Vagina (tissue), 2 donors: Measurements from ENCODE around the gene QKI. TPM values are rescaled to one million over a fixed set of nuclear protein-coding genes. Genes with fewer than 3 reads are reported as not detected.

Experiments
- DNase-seq, 2 donors: peaks; one replicate each; pipeline ENCODE4 v3.0.0-alpha.2; 2017; ENCODE audit errors: extremely low spot score in 2 of 2
- H3K27ac ChIP-seq: fragments of 200-600 bp; sonication (generic); one replicate; pipeline ENCODE4 v1.5.1; 2019
- H3K27me3 ChIP-seq: fragments of 200-600 bp; sonication (generic); one replicate; pipeline ENCODE4 v1.5.1; 2019
- H3K36me3 ChIP-seq, 2 donors: fragments of 200-600 bp; sonication (generic); one replicate each; pipeline ENCODE4 v1.5.1; 2017 to 2019
- H3K4me1 ChIP-seq: fragments of 200-600 bp; sonication (generic); one replicate; pipeline ENCODE4 v1.5.1; 2019
- H3K4me3 ChIP-seq, 2 donors: fragments of 200-600 bp; sonication (generic); 1 replicate in 1 of 2; 2 replicates in 1 of 2; pipeline ENCODE4 v1.5.1; 2016 to 2019
- H3K9me3 ChIP-seq: fragments of 200-600 bp; sonication (generic); one replicate; pipeline ENCODE4 v1.5.1; 2019
- POLR2A ChIP-seq, 2 donors: fragments of 450-650 bp; IDR thresholded peaks; one replicate each; pipeline ENCODE4 v1.6.1; 2017; ENCODE audit warnings: antibody characterized with exemption in 2 of 2, mild to moderate bottlenecking in 2 of 2, moderate library complexity in 2 of 2
- POLR2AphosphoS5 ChIP-seq, 2 donors: sonication (generic); formaldehyde crosslinking; IDR thresholded peaks; one replicate each; pipeline ENCODE4 v1.9.0; 2017; ENCODE audit warnings: antibody characterized with exemption in 2 of 2, mild to moderate bottlenecking in 2 of 2, low read depth in 1 of 2; ENCODE audit not compliant: insufficient read depth in 1 of 2
- intact Hi-C: fragments of 100-400 bp; cut with DNase I; formaldehyde crosslinking; loops from one replicate; pipeline ENCODE4 v1.15.1; 2023
- total RNA-seq: library from RNA; depleted of rRNA; stranded (reverse); fragments of >200 nt; gene quantifications from one replicate; pipeline ENCODE4 v1.2.3, GENCODE V29; 2016
- TF ChIP-seq, protein P1 (sequence below), 3 experiments: fragments of 450-650 bp in 2 of 3; fragments of 200-600 bp in 1 of 3; sonication (generic) in 1 of 3; IDR thresholded peaks; one replicate each; pipeline ENCODE4 v1.5.1; 2017 to 2019; ENCODE audit warnings: antibody characterized with exemption in 3 of 3, mild to moderate bottlenecking in 2 of 3, moderate library complexity in 2 of 3

QKI gene
- total RNA-seq, 1 donor from 2014 or later, result 142 TPM

DNA sequence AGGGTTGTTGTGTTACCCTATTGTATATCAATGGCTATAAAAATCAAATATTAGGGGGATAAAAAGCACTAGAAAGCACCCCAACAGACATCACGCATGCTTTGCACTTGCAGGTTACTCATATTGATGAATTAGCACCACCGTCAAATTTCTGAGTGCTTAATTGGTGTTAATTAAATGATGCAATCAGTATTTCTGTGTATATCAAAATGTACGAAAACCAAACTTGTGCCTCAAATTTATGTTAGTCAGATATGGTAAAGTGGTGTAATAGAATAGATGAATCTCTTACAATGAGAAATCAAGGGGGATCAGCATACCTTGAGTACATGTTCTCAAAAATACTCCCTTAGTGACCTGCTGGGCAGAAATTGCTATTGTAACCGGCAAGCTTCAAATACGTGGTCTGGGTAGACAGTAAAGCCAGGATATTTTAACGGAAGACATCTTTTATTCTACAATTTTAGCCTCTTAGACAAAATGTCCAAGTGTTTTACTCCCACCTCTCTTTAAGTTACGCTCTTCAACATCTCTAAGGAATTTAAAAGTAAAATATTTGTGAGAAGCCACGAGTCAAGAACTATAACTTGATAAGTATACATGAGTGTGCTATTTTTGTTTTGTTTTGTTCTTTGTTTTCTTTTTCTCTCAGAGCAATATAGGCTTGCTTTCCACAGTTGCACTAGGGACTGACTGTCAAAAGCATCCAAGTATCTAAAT is 166.0 kb downstream of the QKI start:
- intact Hi-C loops, result no loop called here

DNA sequence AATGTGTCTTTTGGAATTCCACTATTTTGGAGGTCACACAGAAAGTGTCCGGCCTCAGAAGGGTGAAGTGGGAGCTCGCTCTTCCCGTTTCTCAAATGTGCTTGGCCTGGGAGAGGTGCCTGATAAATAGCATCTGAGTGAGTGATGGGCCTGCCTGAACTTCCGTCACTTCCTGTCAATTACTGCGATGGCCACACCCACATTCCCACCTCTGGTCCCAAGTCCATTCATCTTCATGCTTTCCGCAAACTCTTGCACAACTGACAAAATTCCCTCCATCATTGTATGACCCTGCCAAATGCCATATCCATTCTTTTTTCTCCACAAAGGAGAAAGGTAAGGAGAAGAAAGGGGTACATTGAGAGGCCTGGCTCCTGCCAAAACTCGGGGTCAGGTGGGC is 169.0 kb downstream of the QKI start:
- TF ChIP-seq POLR2AphosphoS5 (IDR thresholded peaks at IDR 0.05; ENCODE audit: insufficient read depth in 1 of 2, low read depth in 1 of 2) (no peak), POLR2A (IDR thresholded peaks at IDR 0.05) (no peak)
- TF ChIP-seq, protein P1, sequence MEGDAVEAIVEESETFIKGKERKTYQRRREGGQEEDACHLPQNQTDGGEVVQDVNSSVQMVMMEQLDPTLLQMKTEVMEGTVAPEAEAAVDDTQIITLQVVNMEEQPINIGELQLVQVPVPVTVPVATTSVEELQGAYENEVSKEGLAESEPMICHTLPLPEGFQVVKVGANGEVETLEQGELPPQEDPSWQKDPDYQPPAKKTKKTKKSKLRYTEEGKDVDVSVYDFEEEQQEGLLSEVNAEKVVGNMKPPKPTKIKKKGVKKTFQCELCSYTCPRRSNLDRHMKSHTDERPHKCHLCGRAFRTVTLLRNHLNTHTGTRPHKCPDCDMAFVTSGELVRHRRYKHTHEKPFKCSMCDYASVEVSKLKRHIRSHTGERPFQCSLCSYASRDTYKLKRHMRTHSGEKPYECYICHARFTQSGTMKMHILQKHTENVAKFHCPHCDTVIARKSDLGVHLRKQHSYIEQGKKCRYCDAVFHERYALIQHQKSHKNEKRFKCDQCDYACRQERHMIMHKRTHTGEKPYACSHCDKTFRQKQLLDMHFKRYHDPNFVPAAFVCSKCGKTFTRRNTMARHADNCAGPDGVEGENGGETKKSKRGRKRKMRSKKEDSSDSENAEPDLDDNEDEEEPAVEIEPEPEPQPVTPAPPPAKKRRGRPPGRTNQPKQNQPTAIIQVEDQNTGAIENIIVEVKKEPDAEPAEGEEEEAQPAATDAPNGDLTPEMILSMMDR (IDR thresholded peaks at IDR 0.05), result no peak

More for the DNA sequence above, 166.0 kb downstream of the QKI start:
- H3K4me3 ChIP-seq, result no peak overlapping the region
- H3K27me3 ChIP-seq, result no peaks in the 10 kb centered on the region
- peaks cover 6% of the 10 kb centered on the region for H3K4me1 ChIP-seq
- no peaks in the 10 kb centered on the region for H3K36me3 ChIP-seq
- no peak for DNase-seq
- TF ChIP-seq POLR2A (IDR thresholded peaks at IDR 0.05), result no peak
- TF ChIP-seq, protein P1 (IDR thresholded peaks at IDR 0.05), result no peak
- no peak for TF ChIP-seq POLR2AphosphoS5 (IDR thresholded peaks at IDR 0.05; ENCODE audit: insufficient read depth in 1 of 2, low read depth in 1 of 2)
- no peaks in the 10 kb centered on the region for H3K9me3 ChIP-seq
- no peak overlapping the region for H3K27ac ChIP-seq

DNA sequence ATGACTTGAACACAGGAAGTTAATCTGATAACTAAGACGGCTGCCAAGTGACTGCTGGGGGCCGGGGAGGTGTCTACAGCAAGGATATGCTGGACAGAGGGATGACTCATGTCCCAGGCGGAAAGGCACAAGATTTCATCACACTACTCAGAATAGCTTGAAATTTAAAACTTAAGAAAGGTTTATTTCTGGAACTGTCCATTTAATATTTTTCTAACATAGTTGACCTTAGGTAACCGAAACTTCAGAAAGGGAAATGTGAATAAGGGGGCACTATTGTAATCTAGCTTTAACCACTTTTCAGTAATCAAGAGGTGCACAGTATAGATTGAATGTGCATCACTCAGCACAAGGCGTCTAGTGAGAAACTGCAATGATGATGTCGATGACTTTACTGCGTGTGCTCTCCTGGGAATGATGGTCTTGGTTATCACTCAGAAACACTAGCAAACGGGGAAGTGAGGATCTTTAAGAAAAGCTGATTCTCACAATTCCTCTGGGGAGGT is 171.5 kb downstream of the QKI start:
- TF ChIP-seq, protein P1 (IDR thresholded peaks at IDR 0.05), result no peak
- no peak for TF ChIP-seq POLR2A (IDR thresholded peaks at IDR 0.05)
- no peak for TF ChIP-seq POLR2AphosphoS5 (IDR thresholded peaks at IDR 0.05; ENCODE audit: insufficient read depth in 1 of 2, low read depth in 1 of 2)
- Histone ChIP-seq H3K27me3 (no peaks in the 10 kb centered on the region), H3K27ac (no peak overlapping the region), H3K9me3 (no peaks in the 10 kb centered on the region), H3K4me1 (no peaks in the 10 kb centered on the region), H3K36me3 (no peaks in the 10 kb centered on the region), H3K4me3 (no peak overlapping the region)
- no peak for DNase-seq
- intact Hi-C loops, result no loop called here

More for the DNA sequence above, 169.0 kb downstream of the QKI start:
- no peaks in the 10 kb centered on the region for H3K36me3 ChIP-seq
- intact Hi-C loops, result no loop called here
- H3K9me3 ChIP-seq, result no peaks in the 10 kb centered on the region
- no peak for DNase-seq
- no peaks in the 10 kb centered on the region for H3K27me3 ChIP-seq
- no peak overlapping the region for H3K4me3 ChIP-seq
- peaks cover 6% of the 10 kb centered on the region for H3K4me1 ChIP-seq
- no peak overlapping the region for H3K27ac ChIP-seq

DNA sequence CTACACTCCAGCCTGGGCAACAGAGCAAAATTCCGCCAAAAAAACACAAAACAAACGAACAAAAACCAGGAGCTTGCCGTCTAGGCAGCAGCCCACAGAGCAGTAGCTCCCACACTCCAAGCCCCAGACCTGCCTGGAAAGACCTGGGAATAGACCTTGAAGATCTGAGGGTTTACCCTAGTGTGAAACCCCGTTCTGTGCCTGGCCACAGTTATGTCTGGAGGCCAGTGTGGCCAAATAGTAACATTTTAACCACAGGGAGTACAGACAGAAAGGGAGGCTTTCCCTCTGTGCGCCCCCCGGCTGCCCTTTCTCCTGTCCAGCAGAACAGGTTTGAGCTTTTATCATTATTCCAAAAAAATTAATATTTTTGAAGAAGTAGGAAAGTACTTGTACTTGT is 172.4 kb downstream of the QKI start:
- DNase-seq, result no peak
- Histone ChIP-seq H3K27me3 (no peaks in the 10 kb centered on the region), H3K4me1 (no peaks in the 10 kb centered on the region), H3K36me3 (no peaks in the 10 kb centered on the region), H3K9me3 (no peaks in the 10 kb centered on the region), H3K4me3 (no peak overlapping the region), H3K27ac (no peak overlapping the region)
- intact Hi-C loops, result no loop called here
- TF ChIP-seq POLR2AphosphoS5 (IDR thresholded peaks at IDR 0.05; ENCODE audit: insufficient read depth in 1 of 2, low read depth in 1 of 2) (no peak), POLR2A (IDR thresholded peaks at IDR 0.05) (no peak)
- TF ChIP-seq, protein P1 (IDR thresholded peaks at IDR 0.05), result no peak
